ENCODE results near the gene ACAA1. TPM values are rescaled to one million over a fixed set of nuclear protein-coding genes. Genes with fewer than 3 reads are reported as not detected.
"Not testable (repeated sequence)": the region's sequence is repeated elsewhere in the genome, so short reads cannot be mapped to it uniquely, and the experiment has no call there.

Gene ACAA1
- total and polyA plus RNA-seq, 2 experiments from 2014 or later = 141 to 250 TPM

- WGBS (ENCODE audit: low lambda C conversion rate, missing lambda C conversion rate) = 0% methylated on average over 20 of the region's 20 CpGs
- H3K79me2 ChIP-seq = peaks cover 68% of the 10 kb centered on the region
- H3K4me1 ChIP-seq (ENCODE audit: insufficient read depth) = peaks cover 52% of the 10 kb centered on the region
- H4K20me1 ChIP-seq (ENCODE audit: insufficient read depth, poor library complexity, severe bottlenecking) = peaks cover 4% of the 10 kb centered on the region
- peak overlapping the region; percentile 56 for H3K4me3 ChIP-seq
- H3K36me3 ChIP-seq (replicated peaks; ENCODE audit: insufficient read depth, low read depth) = no peaks in the 10 kb centered on the region
- H3K4me2 ChIP-seq = peak overlapping the region; percentile 88
- TF ChIP-seq, protein P1, sequence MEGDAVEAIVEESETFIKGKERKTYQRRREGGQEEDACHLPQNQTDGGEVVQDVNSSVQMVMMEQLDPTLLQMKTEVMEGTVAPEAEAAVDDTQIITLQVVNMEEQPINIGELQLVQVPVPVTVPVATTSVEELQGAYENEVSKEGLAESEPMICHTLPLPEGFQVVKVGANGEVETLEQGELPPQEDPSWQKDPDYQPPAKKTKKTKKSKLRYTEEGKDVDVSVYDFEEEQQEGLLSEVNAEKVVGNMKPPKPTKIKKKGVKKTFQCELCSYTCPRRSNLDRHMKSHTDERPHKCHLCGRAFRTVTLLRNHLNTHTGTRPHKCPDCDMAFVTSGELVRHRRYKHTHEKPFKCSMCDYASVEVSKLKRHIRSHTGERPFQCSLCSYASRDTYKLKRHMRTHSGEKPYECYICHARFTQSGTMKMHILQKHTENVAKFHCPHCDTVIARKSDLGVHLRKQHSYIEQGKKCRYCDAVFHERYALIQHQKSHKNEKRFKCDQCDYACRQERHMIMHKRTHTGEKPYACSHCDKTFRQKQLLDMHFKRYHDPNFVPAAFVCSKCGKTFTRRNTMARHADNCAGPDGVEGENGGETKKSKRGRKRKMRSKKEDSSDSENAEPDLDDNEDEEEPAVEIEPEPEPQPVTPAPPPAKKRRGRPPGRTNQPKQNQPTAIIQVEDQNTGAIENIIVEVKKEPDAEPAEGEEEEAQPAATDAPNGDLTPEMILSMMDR (IDR thresholded peaks at IDR 0.05; ENCODE audit: poor library complexity) = no peak
- TF ChIP-seq EZH2 (IDR thresholded peaks at IDR 0.05; ENCODE audit: borderline replicate concordance) = no peak
- TF ChIP-seq EZH2phosphoT487 (IDR thresholded peaks at IDR 0.05; ENCODE audit: low read depth, severe bottlenecking, unreplicated experiment) = no peak
- DNase-seq (ENCODE audit: low spot score) = no peak
- no peaks in the 10 kb centered on the region for H3K9me3 ChIP-seq (ENCODE audit: low read depth)
- no peak overlapping the region for H2AFZ ChIP-seq
- no peaks in the 10 kb centered on the region for H3K9me2 ChIP-seq (replicated peaks; ENCODE audit: insufficient read depth)
- H3K27ac ChIP-seq = peak overlapping the region; percentile 96
- H3K27me3 ChIP-seq = no peaks in the 10 kb centered on the region
Measured at GRCh38 chr3:38136393-38136776, 542 bp downstream of the ACAA1 start.

- not testable (repeated sequence) for H2AFZ ChIP-seq; DNase-seq (ENCODE audit: low spot score); H3K9me3 ChIP-seq (ENCODE audit: low read depth); H3K9me2 ChIP-seq (replicated peaks; ENCODE audit: insufficient read depth); H3K27me3 ChIP-seq; H3K36me3 ChIP-seq (replicated peaks; ENCODE audit: insufficient read depth, low read depth); H4K20me1 ChIP-seq (ENCODE audit: insufficient read depth, poor library complexity, severe bottlenecking)
- Histone ChIP-seq H3K4me2 (peak overlapping the region; percentile 88), H3K27ac (peak overlapping the region; percentile 96), H3K4me3 (peak overlapping the region; percentile 56), H3K4me1 (ENCODE audit: insufficient read depth) (peaks cover 58% of the 10 kb centered on the region), H3K79me2 (peaks cover 67% of the 10 kb centered on the region)
- WGBS (ENCODE audit: low lambda C conversion rate, missing lambda C conversion rate) = 19% methylated on average over 10 of the region's 10 CpGs
Measured at GRCh38 chr3:38135621-38136277, 1.2 kb downstream of the ACAA1 start.

DNA sequence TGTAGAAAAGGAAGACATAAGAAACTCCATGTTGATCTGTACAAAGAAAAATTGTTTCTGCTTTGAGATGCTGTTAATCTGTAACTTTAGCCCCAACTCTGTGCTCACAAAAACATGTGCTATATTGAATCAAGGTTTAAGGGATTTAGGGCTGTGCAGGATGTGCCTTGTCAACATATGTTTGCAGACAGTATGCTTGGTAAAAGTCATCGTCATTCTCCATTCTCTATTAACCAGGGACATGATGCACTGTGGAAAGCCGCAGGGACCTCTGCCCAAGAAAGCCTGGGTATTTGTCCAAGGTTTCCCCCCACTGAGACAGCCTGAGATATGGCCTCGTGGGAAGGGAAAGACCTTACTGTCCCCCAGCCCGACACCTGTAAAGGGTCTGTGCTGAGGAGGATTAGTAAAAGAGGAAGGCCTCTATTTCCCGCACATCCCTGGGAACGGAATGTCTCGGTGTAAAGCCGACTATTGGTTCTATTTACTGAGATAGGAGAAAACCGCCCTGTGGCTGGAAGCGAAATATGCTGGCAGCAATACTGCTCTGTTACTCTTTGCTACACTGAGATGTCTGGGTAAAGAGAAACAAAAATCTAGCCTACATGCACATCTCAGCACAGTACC lies 2.3 kb downstream of the ACAA1 start:
- Histone ChIP-seq H3K4me1 (ENCODE audit: insufficient read depth) (peaks cover 56% of the 10 kb centered on the region), H3K79me2 (peaks cover 58% of the 10 kb centered on the region), H3K27ac (peak overlapping the region; percentile 96), H3K4me2 (peak overlapping the region; percentile 88)
- H4K20me1 ChIP-seq (ENCODE audit: insufficient read depth, poor library complexity, severe bottlenecking); H3K36me3 ChIP-seq (replicated peaks; ENCODE audit: insufficient read depth, low read depth); H3K4me3 ChIP-seq; H2AFZ ChIP-seq; DNase-seq (ENCODE audit: low spot score); H3K9me3 ChIP-seq (ENCODE audit: low read depth); H3K27me3 ChIP-seq; H3K9me2 ChIP-seq (replicated peaks; ENCODE audit: insufficient read depth): not testable (repeated sequence)
- WGBS (ENCODE audit: low lambda C conversion rate, missing lambda C conversion rate) = 63% methylated on average over 10 of the region's 10 CpGs

DNA sequence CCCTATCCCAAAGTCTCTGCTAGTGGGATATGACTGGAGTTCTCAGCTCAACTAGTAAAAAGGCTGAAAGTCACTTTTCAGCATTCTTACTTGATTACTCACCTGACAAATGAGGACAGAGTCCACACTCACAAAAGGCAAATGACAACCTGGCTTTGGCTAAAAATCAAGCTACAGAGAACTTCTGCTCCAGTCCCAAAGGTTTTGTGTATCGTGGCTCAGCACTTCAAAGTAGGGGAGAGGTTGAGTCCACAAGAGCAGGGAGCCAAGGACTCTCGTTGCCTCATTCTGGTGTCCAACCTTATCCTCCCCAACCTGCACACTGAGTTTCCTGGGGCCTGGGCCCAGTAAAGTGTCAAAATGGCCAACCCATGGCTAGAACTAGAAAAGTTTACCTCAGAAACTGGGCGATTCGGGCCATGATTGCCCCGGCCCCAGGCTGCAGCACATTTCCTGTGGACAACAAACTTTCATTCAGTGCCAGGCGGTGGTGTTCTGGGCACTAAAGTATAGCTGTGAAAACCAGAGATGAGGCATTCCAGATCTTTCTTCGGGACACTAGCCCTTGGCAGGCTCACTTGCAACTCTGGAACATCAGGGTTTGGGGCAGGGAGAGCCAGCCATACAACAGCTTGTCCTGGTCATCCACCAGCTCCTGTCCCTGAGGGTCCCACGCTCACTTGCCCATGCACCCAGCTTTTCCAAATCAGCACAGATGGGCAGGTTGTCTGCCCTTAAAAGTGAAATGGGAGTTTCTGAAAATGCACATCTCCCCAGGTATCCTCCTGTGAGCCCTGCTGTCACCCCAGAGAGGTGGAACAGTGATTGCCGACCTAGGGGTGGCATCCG lies 3.1 kb downstream of the ACAA1 start:
- H3K9me3 ChIP-seq (ENCODE audit: low read depth) = no peaks in the 10 kb centered on the region
- H3K36me3 ChIP-seq (replicated peaks; ENCODE audit: insufficient read depth, low read depth) = no peaks in the 10 kb centered on the region
- no peak overlapping the region for H2AFZ ChIP-seq
- WGBS (ENCODE audit: low lambda C conversion rate, missing lambda C conversion rate) = 69% methylated on average over 10 of the region's 10 CpGs
- no peak for TF ChIP-seq EZH2 (IDR thresholded peaks at IDR 0.05; ENCODE audit: borderline replicate concordance)
- TF ChIP-seq, protein P1 (IDR thresholded peaks at IDR 0.05; ENCODE audit: poor library complexity) = no peak
- TF ChIP-seq EZH2phosphoT487 (IDR thresholded peaks at IDR 0.05; ENCODE audit: low read depth, severe bottlenecking, unreplicated experiment) = no peak
- peaks cover 4% of the 10 kb centered on the region for H4K20me1 ChIP-seq (ENCODE audit: insufficient read depth, poor library complexity, severe bottlenecking)
- H3K4me3 ChIP-seq = no peak overlapping the region
- no peaks in the 10 kb centered on the region for H3K9me2 ChIP-seq (replicated peaks; ENCODE audit: insufficient read depth)
- peaks cover 55% of the 10 kb centered on the region for H3K4me1 ChIP-seq (ENCODE audit: insufficient read depth)
- peak; percentile 74 for DNase-seq (ENCODE audit: low spot score)
- H3K27me3 ChIP-seq = no peaks in the 10 kb centered on the region
- H3K4me2 ChIP-seq = peak overlapping the region; percentile 88
- peak overlapping the region; percentile 96 for H3K27ac ChIP-seq
- peaks cover 58% of the 10 kb centered on the region for H3K79me2 ChIP-seq
